H9 (cell line): Measurements from ENCODE around the gene DISP3. TPM values are rescaled to one million over a fixed set of nuclear protein-coding genes. Genes with fewer than 3 reads are reported as not detected.

Experiments used
- DNase-seq: peaks from one replicate; pipeline ENCODE4 v3.0.0-alpha.2; 2017
- H2AFZ ChIP-seq: one replicate; pipeline ENCODE4 v1.6.1; 2013; ENCODE audit warnings: mild to moderate bottlenecking, low read length, control low read depth, moderate library complexity
- H2AK5ac ChIP-seq: 2 replicates; pipeline ENCODE4 v1.6.1; 2013; ENCODE audit warnings: low read length, control low read depth, mixed read lengths; ENCODE audit not compliant: insufficient read length
- H2BK120ac ChIP-seq: one replicate; pipeline ENCODE4 v1.6.1; 2013; ENCODE audit warnings: low read depth, mild to moderate bottlenecking, low read length, control low read depth, inconsistent platforms; ENCODE audit not compliant: poor library complexity, severe bottlenecking
- H2BK12ac ChIP-seq: 2 replicates; pipeline ENCODE4 v1.6.1; 2013; ENCODE audit warnings: low read length, control low read depth, mixed read lengths, low read depth; ENCODE audit not compliant: insufficient read length
- H2BK15ac ChIP-seq: 2 replicates; pipeline ENCODE4 v1.6.1; 2013; ENCODE audit warnings: low read depth, low read length, control low read depth
- H2BK20ac ChIP-seq: one replicate; pipeline ENCODE4 v1.6.1; 2013; ENCODE audit warnings: low read depth, mild to moderate bottlenecking, low read length, control low read depth, inconsistent platforms; ENCODE audit not compliant: poor library complexity, severe bottlenecking
- H2BK5ac ChIP-seq: 2 replicates; pipeline ENCODE4 v1.6.1; 2013; ENCODE audit warnings: low read length, control low read depth, mixed read lengths; ENCODE audit not compliant: insufficient read length
- H3K14ac ChIP-seq: 2 replicates; pipeline ENCODE4 v1.6.1; 2013; ENCODE audit warnings: low read length, control low read depth; ENCODE audit not compliant: insufficient read depth
- H3K18ac ChIP-seq: 2 replicates; pipeline ENCODE4 v1.6.1; 2013; ENCODE audit warnings: low read depth, mild to moderate bottlenecking, mixed read lengths, low read length, control low read depth; ENCODE audit not compliant: insufficient read length
- H3K23ac ChIP-seq: 2 replicates; pipeline ENCODE4 v1.6.1; 2013; ENCODE audit warnings: low read length, control low read depth, mixed read lengths, low read depth; ENCODE audit not compliant: insufficient read length
- H3K23me2 ChIP-seq: 2 replicates; pipeline ENCODE4 v1.6.1; 2013; ENCODE audit warnings: low read depth, mild to moderate bottlenecking, mixed read lengths, low read length, control low read depth; ENCODE audit not compliant: insufficient read length, poor library complexity, severe bottlenecking
- H3K27ac ChIP-seq: 2 replicates; pipeline ENCODE4 v1.5.1; 2013; ENCODE audit warnings: low read length, control low read depth, mixed read lengths, low read depth; ENCODE audit not compliant: insufficient read length
- H3K27me3 ChIP-seq: 2 replicates; pipeline ENCODE4 v1.6.1; 2013; ENCODE audit warnings: low read length, control low read depth, inconsistent platforms; ENCODE audit not compliant: insufficient read depth
- H3K4ac ChIP-seq: 2 replicates; pipeline ENCODE4 v1.6.1; 2013; ENCODE audit warnings: low read depth, mild to moderate bottlenecking, control low read depth, inconsistent platforms, low read length, moderate library complexity
- H3K4me1 ChIP-seq: 2 replicates; pipeline ENCODE4 v1.6.1; 2013; ENCODE audit warnings: low read length, control low read depth, inconsistent platforms; ENCODE audit not compliant: insufficient read depth
- H3K4me2 ChIP-seq: 2 replicates; pipeline ENCODE4 v1.6.1; 2013; ENCODE audit warnings: low read length, control low read depth, mixed read lengths; ENCODE audit not compliant: insufficient read length, insufficient read depth
- H3K56ac ChIP-seq: 2 replicates; pipeline ENCODE4 v1.6.1; 2013; ENCODE audit warnings: low read depth, mild to moderate bottlenecking, mixed read lengths, low read length, control low read depth; ENCODE audit not compliant: insufficient read length
- H3K79me1 ChIP-seq: 2 replicates; pipeline ENCODE4 v1.6.1; 2013; ENCODE audit warnings: low read depth, mild to moderate bottlenecking, moderate library complexity, low read length, control low read depth, inconsistent platforms; ENCODE audit not compliant: insufficient read depth, poor library complexity, severe bottlenecking
- H3K79me2 ChIP-seq: 2 replicates; pipeline ENCODE4 v1.6.1; 2013; ENCODE audit warnings: low read length, control low read depth, inconsistent platforms; ENCODE audit not compliant: insufficient read depth
- H3K9ac ChIP-seq: 2 replicates; pipeline ENCODE4 v1.6.1; 2013; ENCODE audit warnings: low read length, control low read depth, mixed read lengths; ENCODE audit not compliant: insufficient read length; ENCODE audit errors: extremely low read depth
- H3K9me3 ChIP-seq: one replicate; pipeline ENCODE4 v1.6.1; 2013; ENCODE audit warnings: low read depth, low read length, inconsistent platforms; ENCODE audit not compliant: control insufficient read depth
- H3T11ph ChIP-seq: one replicate; pipeline ENCODE4 v1.6.1; 2013; ENCODE audit warnings: mild to moderate bottlenecking, low read length, control low read depth, inconsistent platforms
- H4K20me1 ChIP-seq: one replicate; pipeline ENCODE4 v1.6.1; 2013; ENCODE audit not compliant: control insufficient read depth, insufficient read length, insufficient read depth
- H4K5ac ChIP-seq: 2 replicates; pipeline ENCODE4 v1.6.1; 2013; ENCODE audit warnings: low read depth, mild to moderate bottlenecking, mixed read lengths, low read length, control low read depth; ENCODE audit not compliant: insufficient read length
- H4K8ac ChIP-seq: replicated peaks from 2 replicates; pipeline ENCODE4 v1.6.1; 2013; ENCODE audit warnings: low read length, control low read depth, mixed read lengths, low read depth; ENCODE audit not compliant: insufficient read length
- H4K91ac ChIP-seq: 2 replicates; pipeline ENCODE4 v1.6.1; 2013; ENCODE audit warnings: low read depth, mild to moderate bottlenecking, moderate library complexity, mixed read lengths, low read length, control low read depth; ENCODE audit not compliant: insufficient read length
- H3K27ac Mint-ChIP-seq, 3 experiments: 2 replicates in 2 of 3; 3 replicates in 1 of 3; pipeline ENCODE4 v1.8.0; 2020 to 2021; ENCODE audit warnings: mixed read lengths in 3 of 3, mild to moderate bottlenecking in 1 of 3, moderate library complexity in 1 of 3
- H3K27me3 Mint-ChIP-seq: 2 replicates; pipeline ENCODE4 v1.8.0; 2021; ENCODE audit warnings: low read depth, mild to moderate bottlenecking, moderate library complexity, mixed read lengths
- H3K36me3 Mint-ChIP-seq, 3 experiments: 2 replicates in 2 of 3; 3 replicates in 1 of 3; pipeline ENCODE4 v1.8.0; 2020 to 2021; ENCODE audit warnings: low read depth in 3 of 3, mixed read lengths in 3 of 3; ENCODE audit not compliant: insufficient read depth in 1 of 3
- H3K4me1 Mint-ChIP-seq, 2 experiments: 2 replicates each; pipeline ENCODE4 v1.8.0; 2020; ENCODE audit warnings: mixed read lengths in 2 of 2
- H3K4me3 Mint-ChIP-seq, 2 experiments: 2 replicates in 1 of 2; 3 replicates in 1 of 2; pipeline ENCODE4 v1.8.0; 2020 to 2021; ENCODE audit warnings: mild to moderate bottlenecking in 2 of 2, mixed read lengths in 2 of 2, moderate library complexity in 1 of 2
- H3K9me3 Mint-ChIP-seq, 2 experiments: 2 replicates in 1 of 2; 3 replicates in 1 of 2; pipeline ENCODE4 v1.8.0; 2020; ENCODE audit warnings: mild to moderate bottlenecking in 2 of 2, mixed read lengths in 2 of 2, moderate library complexity in 1 of 2
- CTCF ChIP-seq: fragments of 200-600 bp; sonication (generic); conservative IDR thresholded peaks from 3 replicates; pipeline ENCODE4 v1.8.0; 2021; ENCODE audit warnings: antibody characterized with exemption, mild to moderate bottlenecking
- WGBS: extraction: QIAGEN DNeasy Blood & Tissue Kit; methylation state at CpG from one replicate; pipeline ENCODE4 v1.1.7; 2013; ENCODE audit warnings: missing lambda C conversion rate, low lambda C conversion rate, mixed read lengths; ENCODE audit not compliant: insufficient read length; ENCODE audit errors: extremely low coverage; 5-methylcytosine and 5-hydroxymethylcytosine counted together
- total RNA-seq: library from RNA; stranded (reverse); gene quantifications from 2 replicates; pipeline ENCODE4 v1.2.1, GENCODE V29; 2021

DISP3 gene
- total RNA-seq, 1 experiment from 2014 or later = 3.5 TPM

GRCh38 chr1:11461531-11462137 lies 17.3 kb upstream of the DISP3 start:
- H3K9ac ChIP-seq = no peak overlapping the region
- H3K23me2 ChIP-seq = no peaks in the 10 kb centered on the region
- no peak overlapping the region for H4K91ac ChIP-seq
- H4K5ac ChIP-seq = no peak overlapping the region
- no peak overlapping the region for H2AFZ ChIP-seq
- H2BK5ac ChIP-seq = no peak overlapping the region
- Mint-ChIP-seq H3K27ac (no peak overlapping the region; a peak in 1 of 7 replicates), H3K4me3 (no peak overlapping the region), H3K4me1 (no peaks in the 10 kb centered on the region), H3K27me3 (peaks cover 18% of the 10 kb centered on the region), H3K36me3 (no peaks in the 10 kb centered on the region; a peak in 1 of 7 replicates), H3K9me3 (no peaks in the 10 kb centered on the region)
- no peak overlapping the region for H3T11ph ChIP-seq
- no CpG with 5 or more reads among the region's 9 CpGs for WGBS
- no peak for DNase-seq
- no peaks in the 10 kb centered on the region for H3K79me1 ChIP-seq
- H3K18ac ChIP-seq = no peak overlapping the region
- H3K4me2 ChIP-seq = no peak overlapping the region
- H3K4me1 ChIP-seq = no peaks in the 10 kb centered on the region
- H3K23ac ChIP-seq = no peak overlapping the region
- H3K9me3 ChIP-seq = no peaks in the 10 kb centered on the region
- H2AK5ac ChIP-seq = no peak overlapping the region
- no peaks in the 10 kb centered on the region for H3K79me2 ChIP-seq
- no peak overlapping the region for H3K27ac ChIP-seq
- no peak overlapping the region for H2BK20ac ChIP-seq
- H2BK120ac ChIP-seq = no peak overlapping the region
- no peaks in the 10 kb centered on the region for H4K20me1 ChIP-seq
- no peak overlapping the region for H3K14ac ChIP-seq
- no peak overlapping the region for H2BK12ac ChIP-seq
- H3K56ac ChIP-seq = no peak overlapping the region
- no peak for TF ChIP-seq CTCF
- no peak overlapping the region for H4K8ac ChIP-seq
- H3K4ac ChIP-seq = no peak overlapping the region
- no peak overlapping the region for H2BK15ac ChIP-seq
- no peaks in the 10 kb centered on the region for H3K27me3 ChIP-seq
